Gastrocnemius medialis (tissue), 4 donors: ENCODE data around the gene MPV17L. TPM values are rescaled to one million over a fixed set of nuclear protein-coding genes. Genes with fewer than 3 reads are reported as not detected.
"Not testable (repeated sequence)": the region's sequence is repeated elsewhere in the genome, so short reads cannot be mapped to it uniquely, and the experiment has no call there.

Experiments
- ATAC-seq, 2 donors: fragments of 150-250 bp; one replicate each; pipeline ENCODE4 v1.9.1; 2016
- DNase-seq, 2 donors: peaks; one replicate each; pipeline ENCODE4 v3.0.0-alpha.2; 2019
- H3K27ac ChIP-seq, 4 donors: fragments of 200-600 bp; sonication (generic); 1 replicate in 1 of 4; 2 replicates in 3 of 4; pipeline ENCODE4 v1.5.1; 2016 to 2018; ENCODE audit warnings: mild to moderate bottlenecking in 2 of 4, moderate library complexity in 1 of 4
- H3K27me3 ChIP-seq, 3 donors: fragments of 200-600 bp; sonication (generic) in 2 of 3; 1 replicate in 1 of 3; 2 replicates in 2 of 3; pipeline versions ENCODE4 v1.5.1 to v1.6.0; 2016 to 2019; ENCODE audit warnings: mild to moderate bottlenecking in 1 of 3, moderate library complexity in 1 of 3
- H3K36me3 ChIP-seq, 2 donors: fragments of 200-600 bp; sonication (generic) in 1 of 2; one replicate each; pipeline ENCODE4 v1.5.1; 2017 to 2018
- H3K4me1 ChIP-seq, 2 donors: fragments of 200-600 bp; sonication (generic) in 1 of 2; one replicate each; pipeline ENCODE4 v1.5.1; 2016 to 2017; ENCODE audit warnings: mild to moderate bottlenecking in 2 of 2
- H3K4me3 ChIP-seq, 4 donors: fragments of 200-600 bp; sonication (generic) in 3 of 4; 1 replicate in 1 of 4; 2 replicates in 3 of 4; pipeline ENCODE4 v1.5.1; 2016 to 2019; ENCODE audit warnings: mild to moderate bottlenecking in 2 of 4
- H3K9me3 ChIP-seq, 3 donors: fragments of 200-600 bp; sonication (generic) in 2 of 3; 1 replicate in 1 of 3; 2 replicates in 2 of 3; pipeline ENCODE4 v1.5.1; 2016 to 2019
- CTCF ChIP-seq, 5 experiments: fragments of 450-650 bp in 3 of 5; fragments of 200-600 bp in 2 of 5; sonication (generic) in 2 of 5; IDR thresholded peaks in 4 of 5; conservative IDR thresholded peaks in 1 of 5; 1 replicate in 4 of 5; 2 replicates in 1 of 5; pipeline ENCODE4 v1.5.1; 2016 to 2019; ENCODE audit warnings: antibody characterized with exemption in 5 of 5, mild to moderate bottlenecking in 3 of 5, moderate library complexity in 3 of 5
- POLR2A ChIP-seq, 2 donors: fragments of 450-650 bp; IDR thresholded peaks; one replicate each; pipeline ENCODE4 v1.6.1; 2017; ENCODE audit warnings: antibody characterized with exemption in 2 of 2, mild to moderate bottlenecking in 2 of 2, moderate library complexity in 2 of 2
- in situ Hi-C, 4 donors: fragments of 200-750 bp; cut with MboI; loops; one replicate each; pipeline versions ENCODE4 v1.15.0 to v1.8.0; 2017; ENCODE audit warnings: low sequenced_read_pairs in 4 of 4
- intact Hi-C: fragments of 100-400 bp; cut with DNase I; formaldehyde crosslinking; loops from one replicate; pipeline ENCODE4 v1.15.1; 2023; ENCODE audit warnings: low total_unique reads
- total RNA-seq, 4 donors: library from RNA; depleted of rRNA; stranded (reverse); fragments of >200 nt; gene quantifications; one replicate each; pipeline versions ENCODE4 v1.1.0 to v1.2.3, GENCODE V29; 2016

Gene MPV17L
- total RNA-seq, 4 donors from 2014 or later = 12.8 to 27.3 (median 19.3) TPM

GRCh38 chr16:15396509-15396829, 915 bp downstream of the MPV17L start:
- peak; percentile 3 to 5 for ATAC-seq
- DNase-seq, H3K27me3 ChIP-seq, intact Hi-C loops, H3K36me3 ChIP-seq, H3K9me3 ChIP-seq, in situ Hi-C loops, H3K4me1 ChIP-seq: not testable (repeated sequence)
- H3K27ac ChIP-seq = peak overlapping the region; percentile 90 to 97 (median 96)
- peak overlapping the region; percentile 54 to 88 (median 71) for H3K4me3 ChIP-seq

- intact Hi-C loops = no loop called here
- ATAC-seq (no peak), DNase-seq (no peak)
- in situ Hi-C loops = no loop called here
- Histone ChIP-seq H3K4me1 (peaks cover 0 to 7% of the 10 kb centered on the region in 2 donors), H3K4me3 (peak overlapping the region in 3 of 4 donors; percentile 54 to 88 (median 72)), H3K9me3 (no peaks in the 10 kb centered on the region), H3K36me3 (peaks cover 0 to under 1% of the 10 kb centered on the region in 2 donors), H3K27me3 (no peaks in the 10 kb centered on the region), H3K27ac (peak overlapping the region; percentile 90 to 97 (median 96))
- TF ChIP-seq POLR2A (IDR thresholded peaks at IDR 0.05) (no peak), CTCF (IDR thresholded peaks at IDR 0.05 in 4 of 5, conservative IDR thresholded peaks at IDR 0.05 in 1 of 5) (no peak)
Measured at GRCh38 chr16:15396948-15397594, 1.5 kb downstream of the MPV17L start.

GRCh38 chr16:15398618-15399316, 3.2 kb downstream of the MPV17L start:
- Histone ChIP-seq H3K4me3 (no peak overlapping the region), H3K4me1 (peaks cover 2 to 8% of the 10 kb centered on the region in 2 donors), H3K27ac (peak overlapping the region; percentile 90 to 97 (median 96)), H3K9me3 (no peaks in the 10 kb centered on the region), H3K27me3 (no peaks in the 10 kb centered on the region), H3K36me3 (peaks cover 0 to 6% of the 10 kb centered on the region in 2 donors)
- in situ Hi-C loops = no loop called here
- intact Hi-C loops = no loop called here
- DNase-seq (no peak), ATAC-seq (peak in 1 of 2 donors; percentile 34)
- no peak for TF ChIP-seq POLR2A (IDR thresholded peaks at IDR 0.05)
- no peak for TF ChIP-seq CTCF (IDR thresholded peaks at IDR 0.05 in 4 of 5, conservative IDR thresholded peaks at IDR 0.05 in 1 of 5)

- H3K9me3 ChIP-seq = no peaks in the 10 kb centered on the region
- in situ Hi-C loops (no loop called here), intact Hi-C loops (no loop called here)
- H3K27me3 ChIP-seq = no peaks in the 10 kb centered on the region
- H3K4me1 ChIP-seq = peaks cover 7 to 14% of the 10 kb centered on the region in 2 donors
- no peak for DNase-seq
- ATAC-seq = no peak
- no peak overlapping the region for H3K4me3 ChIP-seq
- no peak for TF ChIP-seq CTCF (IDR thresholded peaks at IDR 0.05 in 4 of 5, conservative IDR thresholded peaks at IDR 0.05 in 1 of 5)
- TF ChIP-seq POLR2A (IDR thresholded peaks at IDR 0.05) = no peak
- H3K27ac ChIP-seq = peak overlapping the region; percentile 90 to 97 (median 96)
- H3K36me3 ChIP-seq = peaks cover 0 to 6% of the 10 kb centered on the region in 2 donors
Measured at GRCh38 chr16:15399317-15399716, 3.8 kb downstream of the MPV17L start.

GRCh38 chr16:15400314-15400713, 4.8 kb downstream of the MPV17L start:
- intact Hi-C loops, DNase-seq, H3K4me3 ChIP-seq, H3K27me3 ChIP-seq, in situ Hi-C loops, ATAC-seq, H3K36me3 ChIP-seq, H3K9me3 ChIP-seq: not testable (repeated sequence)
- Histone ChIP-seq H3K27ac (peak overlapping the region; percentile 36 to 97 (median 93)), H3K4me1 (peaks cover 11 to 13% of the 10 kb centered on the region in 2 donors)
